ENCODE results near the gene TRIM56. TPM values are rescaled to one million over a fixed set of nuclear protein-coding genes. Genes with fewer than 3 reads are reported as not detected.
"Not testable (repeated sequence)": the region's sequence is repeated elsewhere in the genome, so short reads cannot be mapped to it uniquely, and the experiment has no call there.

TRIM56 gene, protein sequence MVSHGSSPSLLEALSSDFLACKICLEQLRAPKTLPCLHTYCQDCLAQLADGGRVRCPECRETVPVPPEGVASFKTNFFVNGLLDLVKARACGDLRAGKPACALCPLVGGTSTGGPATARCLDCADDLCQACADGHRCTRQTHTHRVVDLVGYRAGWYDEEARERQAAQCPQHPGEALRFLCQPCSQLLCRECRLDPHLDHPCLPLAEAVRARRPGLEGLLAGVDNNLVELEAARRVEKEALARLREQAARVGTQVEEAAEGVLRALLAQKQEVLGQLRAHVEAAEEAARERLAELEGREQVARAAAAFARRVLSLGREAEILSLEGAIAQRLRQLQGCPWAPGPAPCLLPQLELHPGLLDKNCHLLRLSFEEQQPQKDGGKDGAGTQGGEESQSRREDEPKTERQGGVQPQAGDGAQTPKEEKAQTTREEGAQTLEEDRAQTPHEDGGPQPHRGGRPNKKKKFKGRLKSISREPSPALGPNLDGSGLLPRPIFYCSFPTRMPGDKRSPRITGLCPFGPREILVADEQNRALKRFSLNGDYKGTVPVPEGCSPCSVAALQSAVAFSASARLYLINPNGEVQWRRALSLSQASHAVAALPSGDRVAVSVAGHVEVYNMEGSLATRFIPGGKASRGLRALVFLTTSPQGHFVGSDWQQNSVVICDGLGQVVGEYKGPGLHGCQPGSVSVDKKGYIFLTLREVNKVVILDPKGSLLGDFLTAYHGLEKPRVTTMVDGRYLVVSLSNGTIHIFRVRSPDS
- 1.4 and 2.3 TPM in 2 replicates for total RNA-seq (ENCODE audit: low replicate concordance)

DNA sequence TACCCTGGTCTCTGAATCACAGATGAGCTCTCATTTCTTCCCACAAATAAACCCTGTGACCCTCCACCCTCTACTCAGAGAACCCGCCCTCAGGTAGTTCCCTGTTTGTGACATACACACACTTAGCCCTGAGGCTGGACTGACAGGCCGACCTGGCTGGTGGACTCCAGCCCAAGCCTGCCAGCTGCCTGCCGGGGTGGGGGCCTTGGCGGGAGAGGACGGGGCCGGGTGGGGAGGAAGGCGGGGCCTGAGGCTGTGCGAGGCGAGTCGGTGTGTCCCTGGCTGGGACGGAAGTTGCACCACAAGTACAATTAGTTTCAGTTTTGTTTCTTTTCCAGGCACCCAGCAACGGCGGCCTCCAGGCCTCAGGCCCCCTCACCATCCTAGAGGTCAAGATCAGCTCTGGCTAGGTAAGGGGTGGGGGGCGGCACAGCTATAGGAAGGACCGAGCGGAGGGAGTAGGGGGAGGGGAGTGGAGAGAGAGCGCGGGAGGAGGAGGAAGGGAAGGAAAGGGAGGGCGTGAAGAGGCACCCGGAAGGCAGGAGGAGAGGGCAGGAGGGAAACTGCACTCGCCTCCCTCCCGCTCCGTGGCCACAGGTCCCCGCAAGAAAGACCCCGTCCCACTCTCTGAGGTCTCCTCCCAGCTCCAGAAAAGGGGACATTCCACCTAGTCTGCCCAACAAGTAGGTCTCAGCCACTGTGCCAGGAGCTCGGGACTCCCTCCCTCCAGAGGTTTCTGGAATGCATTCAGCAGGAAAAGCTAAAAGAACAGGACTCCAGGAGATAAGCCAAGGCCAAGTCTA lies at the start of gene TRIM56:
Gene TRIM56, plus strand, starts transcription at position 320 of the 803 bp plus-strand sequence. CDS start 1,832 bp downstream, outside the sequence.
- no peaks in the 10 kb centered on the region for H3K9me3 Mint-ChIP-seq
- peak within 1 kb of the TSS; percentile 97 for H3K4me2 ChIP-seq
- no peaks in the 10 kb centered on the region for H3K79me2 ChIP-seq (ENCODE audit: low read depth)
- H4K20me1 ChIP-seq (ENCODE audit: low read depth): no peaks in the 10 kb centered on the region
- DNase-seq (ENCODE audit: low spot score): peak; percentile 71
- H3K36me3 Mint-ChIP-seq: peaks cover 3% of the 10 kb centered on the region
- no peaks in the 10 kb centered on the region for H3K36me3 ChIP-seq
- peak within 1 kb of the TSS; percentile 84 for H3K4me3 Mint-ChIP-seq
- no peaks in the 10 kb centered on the region for H3K27me3 ChIP-seq
- no peaks in the 10 kb centered on the region for H3K27me3 Mint-ChIP-seq (ENCODE audit: insufficient read depth, low read depth)
- H3K27ac ChIP-seq: no peak within 1 kb of the TSS
- peak within 1 kb of the TSS; percentile 58 for H3K9ac ChIP-seq
- TF ChIP-seq, protein P1, sequence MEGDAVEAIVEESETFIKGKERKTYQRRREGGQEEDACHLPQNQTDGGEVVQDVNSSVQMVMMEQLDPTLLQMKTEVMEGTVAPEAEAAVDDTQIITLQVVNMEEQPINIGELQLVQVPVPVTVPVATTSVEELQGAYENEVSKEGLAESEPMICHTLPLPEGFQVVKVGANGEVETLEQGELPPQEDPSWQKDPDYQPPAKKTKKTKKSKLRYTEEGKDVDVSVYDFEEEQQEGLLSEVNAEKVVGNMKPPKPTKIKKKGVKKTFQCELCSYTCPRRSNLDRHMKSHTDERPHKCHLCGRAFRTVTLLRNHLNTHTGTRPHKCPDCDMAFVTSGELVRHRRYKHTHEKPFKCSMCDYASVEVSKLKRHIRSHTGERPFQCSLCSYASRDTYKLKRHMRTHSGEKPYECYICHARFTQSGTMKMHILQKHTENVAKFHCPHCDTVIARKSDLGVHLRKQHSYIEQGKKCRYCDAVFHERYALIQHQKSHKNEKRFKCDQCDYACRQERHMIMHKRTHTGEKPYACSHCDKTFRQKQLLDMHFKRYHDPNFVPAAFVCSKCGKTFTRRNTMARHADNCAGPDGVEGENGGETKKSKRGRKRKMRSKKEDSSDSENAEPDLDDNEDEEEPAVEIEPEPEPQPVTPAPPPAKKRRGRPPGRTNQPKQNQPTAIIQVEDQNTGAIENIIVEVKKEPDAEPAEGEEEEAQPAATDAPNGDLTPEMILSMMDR (IDR thresholded peaks at IDR 0.05): no peak
- TF ChIP-seq EZH2 (IDR thresholded peaks at IDR 0.05): no peak
- no peak for TF ChIP-seq EZH2phosphoT487 (IDR thresholded peaks at IDR 0.05)
- H3K9me3 ChIP-seq (ENCODE audit: low read depth): no peaks in the 10 kb centered on the region
- peak within 1 kb of the TSS; percentile 100 for H2AFZ ChIP-seq (replicated peaks)
- peaks cover 9% of the 10 kb centered on the region for H3K4me1 ChIP-seq
- H3K4me3 ChIP-seq: peak within 1 kb of the TSS; percentile 77
- peaks cover 4% of the 10 kb centered on the region for H3F3A ChIP-seq (ENCODE audit: low read depth)
- H3K27ac Mint-ChIP-seq: peak within 1 kb of the TSS; percentile 93
- peaks cover 17% of the 10 kb centered on the region for H3K4me1 Mint-ChIP-seq

DNA sequence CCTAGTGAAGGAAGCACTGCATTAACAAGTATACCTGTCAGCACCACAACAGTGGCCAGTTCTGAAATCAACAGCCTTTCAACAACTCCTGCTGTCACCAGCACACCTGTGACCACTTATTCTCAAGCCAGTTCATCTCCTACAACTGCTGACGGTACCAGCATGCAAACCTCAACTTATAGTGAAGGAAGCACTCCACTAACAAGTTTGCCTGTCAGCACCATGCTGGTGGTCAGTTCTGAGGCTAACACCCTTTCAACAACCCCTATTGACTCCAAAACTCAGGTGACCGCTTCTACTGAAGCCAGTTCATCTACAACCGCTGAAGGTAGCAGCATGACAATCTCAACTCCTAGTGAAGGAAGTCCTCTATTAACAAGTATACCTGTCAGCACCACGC lies 49.3 kb upstream of the TRIM56 start:
- Histone ChIP-seq H3K4me3 (no peak overlapping the region), H4K20me1 (ENCODE audit: low read depth) (no peaks in the 10 kb centered on the region), H3F3A (ENCODE audit: low read depth) (no peaks in the 10 kb centered on the region), H3K4me2 (no peak overlapping the region), H2AFZ (replicated peaks) (no peak overlapping the region), H3K79me2 (ENCODE audit: low read depth) (no peaks in the 10 kb centered on the region), H3K9ac (no peak overlapping the region), H3K27ac (no peak overlapping the region), H3K4me1 (no peaks in the 10 kb centered on the region), H3K9me3 (ENCODE audit: low read depth) (no peaks in the 10 kb centered on the region), H3K36me3 (no peaks in the 10 kb centered on the region), H3K27me3 (peaks cover 39% of the 10 kb centered on the region)
- no peak overlapping the region for H3K27ac Mint-ChIP-seq
- no peak for DNase-seq (ENCODE audit: low spot score)
- H3K9me3 Mint-ChIP-seq: no peaks in the 10 kb centered on the region
- H3K36me3 Mint-ChIP-seq: no peaks in the 10 kb centered on the region
- no peaks in the 10 kb centered on the region for H3K4me1 Mint-ChIP-seq
- H3K27me3 Mint-ChIP-seq (ENCODE audit: insufficient read depth, low read depth): peaks cover 2% of the 10 kb centered on the region
- TF ChIP-seq EZH2 (IDR thresholded peaks at IDR 0.05): no peak
- TF ChIP-seq EZH2phosphoT487 (IDR thresholded peaks at IDR 0.05): no peak
- TF ChIP-seq, protein P1 (IDR thresholded peaks at IDR 0.05): no peak
- no peak overlapping the region for H3K4me3 Mint-ChIP-seq

DNA sequence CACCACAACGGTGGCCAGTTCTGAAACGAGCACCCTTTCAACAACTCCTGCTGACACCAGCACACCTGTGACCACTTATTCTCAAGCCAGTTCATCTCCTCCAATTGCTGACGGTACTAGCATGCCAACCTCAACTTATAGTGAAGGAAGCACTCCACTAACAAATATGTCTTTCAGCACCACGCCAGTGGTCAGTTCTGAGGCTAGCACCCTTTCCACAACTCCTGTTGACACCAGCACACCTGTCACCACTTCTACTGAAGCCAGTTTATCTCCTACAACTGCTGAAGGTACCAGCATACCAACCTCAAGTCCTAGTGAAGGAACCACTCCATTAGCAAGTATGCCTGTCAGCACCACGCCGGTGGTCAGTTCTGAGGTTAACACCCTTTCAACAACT lies 44.0 kb upstream of the TRIM56 start:
- not testable (repeated sequence) for H3K36me3 ChIP-seq; H3K4me3 Mint-ChIP-seq; H3K27me3 Mint-ChIP-seq (ENCODE audit: insufficient read depth, low read depth); H3K4me3 ChIP-seq; H3K4me1 ChIP-seq; DNase-seq (ENCODE audit: low spot score); H3K27ac ChIP-seq; H3K4me1 Mint-ChIP-seq; H4K20me1 ChIP-seq (ENCODE audit: low read depth); H3K36me3 Mint-ChIP-seq; H3K9me3 ChIP-seq (ENCODE audit: low read depth); H3K9ac ChIP-seq; H3K79me2 ChIP-seq (ENCODE audit: low read depth); H3F3A ChIP-seq (ENCODE audit: low read depth); H3K4me2 ChIP-seq; H3K27ac Mint-ChIP-seq; H2AFZ ChIP-seq (replicated peaks); H3K9me3 Mint-ChIP-seq
- H3K27me3 ChIP-seq: peaks cover 42% of the 10 kb centered on the region
